HEK293 (cell line): ENCODE data around the gene SPTSSB.

Source experiments
- CTCF ChIA-PET: fragments of 350-600 bp; formaldehyde crosslinking; extraction: SDS; loops from one replicate; lab custom pipeline; 2021; ENCODE audit warnings: antibody characterized with exemption; lab: Yijun Ruan, JAX
- POLR2A ChIA-PET: fragments of 300-600 bp; formaldehyde crosslinking; extraction: SDS; loops from one replicate; lab custom pipeline; 2020; ENCODE audit warnings: antibody characterized with exemption, inconsistent platforms; lab: Yijun Ruan, JAX
- H3K27ac ChIP-seq: fragments of 200-500 bp; sonication (Bioruptor generic); 2 replicates; pipeline ENCODE4 v1.5.1; 2014; ENCODE audit warnings: low read depth, low read length, control low read depth, inconsistent platforms; ENCODE audit errors: extremely low read depth
- H3K36me3 ChIP-seq, 2 experiments: fragments of 200-500 bp in 1 of 2; sonication (Bioruptor generic) in 1 of 2; 1 replicate in 1 of 2; 2 replicates in 1 of 2; pipeline ENCODE4 v1.5.1; 2014 to 2017; ENCODE audit warnings: inconsistent platforms in 2 of 2, low read length in 2 of 2; ENCODE audit not compliant: control insufficient read depth in 2 of 2, insufficient read depth in 1 of 2
- H3K4me1 ChIP-seq: fragments of 200-500 bp; sonication (Bioruptor generic); 2 replicates; pipeline ENCODE4 v1.5.1; 2014; ENCODE audit warnings: mild to moderate bottlenecking, low read length, inconsistent platforms; ENCODE audit not compliant: control insufficient read depth, insufficient read depth
- H3K4me3 ChIP-seq: 2 replicates; pipeline ENCODE4 v1.5.1; 2011; ENCODE audit warnings: low read depth, mild to moderate bottlenecking, control low read depth, low read length, moderate library complexity
- H3K9me3 ChIP-seq: fragments of 200-500 bp; sonication (Bioruptor generic); 2 replicates; pipeline ENCODE4 v1.5.1; 2014; ENCODE audit warnings: low read depth, low read length, inconsistent platforms; ENCODE audit not compliant: control insufficient read depth, insufficient read depth
- CTCF ChIP-seq: fragments of 450-650 bp; formaldehyde crosslinking; IDR thresholded peaks from 2 replicates; pipeline ENCODE4 v1.5.1; 2016; ENCODE audit warnings: missing biosample characterization, missing genetic modification characterization
- EGR2 ChIP-seq: fragments of 450-650 bp; formaldehyde crosslinking; IDR thresholded peaks from 2 replicates; pipeline ENCODE4 v1.5.1; 2016; ENCODE audit warnings: low read depth, missing biosample characterization, missing genetic modification characterization
- GFI1B ChIP-seq: fragments of 450-650 bp; formaldehyde crosslinking; IDR thresholded peaks from 2 replicates; pipeline ENCODE4 v1.5.1; 2016; ENCODE audit warnings: missing biosample characterization, missing genetic modification characterization
- GLIS1 ChIP-seq: fragments of 450-650 bp; formaldehyde crosslinking; IDR thresholded peaks from 2 replicates; pipeline ENCODE4 v1.5.1; 2016; ENCODE audit warnings: missing biosample characterization, missing genetic modification characterization
- GLIS2 ChIP-seq: fragments of 450-650 bp; formaldehyde crosslinking; IDR thresholded peaks from 2 replicates; pipeline ENCODE4 v1.5.1; 2016; ENCODE audit warnings: missing biosample characterization, missing genetic modification characterization
- KLF8 ChIP-seq: fragments of 450-650 bp; formaldehyde crosslinking; IDR thresholded peaks from 2 replicates; pipeline ENCODE4 v1.5.1; 2016; ENCODE audit warnings: missing biosample characterization, missing genetic modification characterization
- KLF9 ChIP-seq: fragments of 450-650 bp; formaldehyde crosslinking; IDR thresholded peaks from 2 replicates; pipeline ENCODE4 v1.5.1; 2016; ENCODE audit warnings: missing biosample characterization, missing genetic modification characterization, low read depth
- MZF1 ChIP-seq: fragments of 450-650 bp; formaldehyde crosslinking; IDR thresholded peaks from 2 replicates; pipeline ENCODE4 v1.5.1; 2017; ENCODE audit warnings: missing biosample characterization, missing genetic modification characterization, borderline replicate concordance
- SCRT2 ChIP-seq: fragments of 450-650 bp; formaldehyde crosslinking; IDR thresholded peaks from 2 replicates; pipeline ENCODE4 v1.5.1; 2016; ENCODE audit warnings: missing biosample characterization, missing genetic modification characterization
- SP2 ChIP-seq: fragments of 450-650 bp; formaldehyde crosslinking; IDR thresholded peaks from 2 replicates; pipeline ENCODE4 v1.5.1; 2016; ENCODE audit warnings: missing biosample characterization, missing genetic modification characterization
- SP3 ChIP-seq: fragments of 450-650 bp; formaldehyde crosslinking; IDR thresholded peaks from 2 replicates; pipeline ENCODE4 v1.5.1; 2016; ENCODE audit warnings: missing biosample characterization, missing genetic modification characterization
- TSHZ1 ChIP-seq: fragments of 450-650 bp; formaldehyde crosslinking; IDR thresholded peaks from 2 replicates; pipeline ENCODE4 v1.5.1; 2016; ENCODE audit warnings: missing biosample characterization, missing genetic modification characterization, borderline replicate concordance
- ZBTB17 ChIP-seq: fragments of 450-650 bp; formaldehyde crosslinking; IDR thresholded peaks from 2 replicates; pipeline ENCODE4 v1.5.1; 2016; ENCODE audit warnings: missing biosample characterization, missing genetic modification characterization
- ZBTB20 ChIP-seq: fragments of 450-650 bp; formaldehyde crosslinking; IDR thresholded peaks from 2 replicates; pipeline ENCODE4 v1.5.1; 2016; ENCODE audit warnings: missing biosample characterization, missing genetic modification characterization
- ZBTB8A ChIP-seq: fragments of 450-650 bp; formaldehyde crosslinking; IDR thresholded peaks from 2 replicates; pipeline ENCODE4 v1.5.1; 2016; ENCODE audit warnings: missing biosample characterization, missing genetic modification characterization
- ZFHX2 ChIP-seq: fragments of 450-650 bp; formaldehyde crosslinking; conservative IDR thresholded peaks from 2 replicates; pipeline ENCODE4 v1.5.1; 2016; ENCODE audit warnings: missing biosample characterization, missing genetic modification characterization
- ZFP41 ChIP-seq: fragments of 450-650 bp; formaldehyde crosslinking; IDR thresholded peaks from 2 replicates; pipeline ENCODE4 v1.5.1; 2016; ENCODE audit warnings: missing biosample characterization, missing genetic modification characterization, borderline replicate concordance
- ZIC2 ChIP-seq: fragments of 450-650 bp; formaldehyde crosslinking; IDR thresholded peaks from 2 replicates; pipeline ENCODE4 v1.5.1; 2016; ENCODE audit warnings: missing biosample characterization, missing genetic modification characterization
- ZNF335 ChIP-seq: fragments of 450-650 bp; formaldehyde crosslinking; conservative IDR thresholded peaks from 2 replicates; pipeline ENCODE4 v1.5.1; 2016; ENCODE audit warnings: missing biosample characterization, missing genetic modification characterization
- ZNF366 ChIP-seq: fragments of 450-650 bp; formaldehyde crosslinking; conservative IDR thresholded peaks from 2 replicates; pipeline ENCODE4 v1.5.1; 2016; ENCODE audit warnings: missing biosample characterization, missing genetic modification characterization
- ZNF561 ChIP-seq: fragments of 450-650 bp; IDR thresholded peaks from 2 replicates; pipeline ENCODE4 v1.5.1; 2018; ENCODE audit warnings: missing biosample characterization, missing genetic modification characterization, borderline replicate concordance
- ZNF580 ChIP-seq: fragments of 450-650 bp; formaldehyde crosslinking; IDR thresholded peaks from 2 replicates; pipeline ENCODE4 v1.5.1; 2016; ENCODE audit warnings: missing biosample characterization, missing genetic modification characterization
- ZNF629 ChIP-seq: fragments of 450-650 bp; formaldehyde crosslinking; IDR thresholded peaks from 2 replicates; pipeline ENCODE4 v1.5.1; 2017; ENCODE audit warnings: missing biosample characterization, missing genetic modification characterization
- ZNF654 ChIP-seq: fragments of 450-650 bp; formaldehyde crosslinking; IDR thresholded peaks from 2 replicates; pipeline ENCODE4 v1.5.1; 2016; ENCODE audit warnings: low read depth, missing biosample characterization, missing genetic modification characterization
- ZNF660 ChIP-seq: fragments of 450-650 bp; IDR thresholded peaks from 2 replicates; pipeline ENCODE4 v1.5.1; 2018; ENCODE audit warnings: missing biosample characterization, mild to moderate bottlenecking, missing genetic modification characterization
- ZNF692 ChIP-seq: fragments of 450-650 bp; formaldehyde crosslinking; IDR thresholded peaks from 2 replicates; pipeline ENCODE4 v1.5.1; 2016; ENCODE audit warnings: missing biosample characterization, missing genetic modification characterization
- ZNF843 ChIP-seq: fragments of 450-650 bp; formaldehyde crosslinking; IDR thresholded peaks from 2 replicates; pipeline ENCODE4 v1.5.1; 2016; ENCODE audit warnings: missing biosample characterization, missing genetic modification characterization
- ZSCAN16 ChIP-seq: fragments of 450-650 bp; formaldehyde crosslinking; IDR thresholded peaks from 2 replicates; pipeline ENCODE4 v1.5.1; 2016; ENCODE audit warnings: missing biosample characterization, missing genetic modification characterization
- ZSCAN18 ChIP-seq: fragments of 450-650 bp; formaldehyde crosslinking; IDR thresholded peaks from 2 replicates; pipeline ENCODE4 v1.5.1; 2016; ENCODE audit warnings: missing biosample characterization, missing genetic modification characterization

The SPTSSB gene

GRCh38 chr3:161371441-161372320, at the start of gene SPTSSB:
SPTSSB (minus strand) TSS chr3:161371517; CDS start chr3:161346323, 25,194 bp downstream.
- no peaks in the 10 kb centered on the region for H3K9me3 ChIP-seq
- ChIA-PET CTCF (interaction anchor here (0.5 to 1.7 kb wide), 6 partner anchors 9 to 72 kb away, joined by 3 to 8 read pairs (median 3); no protein-coding TSS in a partner anchor), POLR2A (interaction anchor here (0.6 kb wide), 1 partner anchor 320 kb away, joined by 3 read pairs; no protein-coding TSS in a partner anchor)
- H3K36me3 ChIP-seq = no peaks in the 10 kb centered on the region
- H3K4me1 ChIP-seq = no peaks in the 10 kb centered on the region
- peak within 1 kb of the TSS; percentile 59 for H3K4me3 ChIP-seq
- H3K27ac ChIP-seq = peak within 1 kb of the TSS; percentile 2; the same call in 1 of the 2 replicates
- TF ChIP-seq EGR2 (tag by site-specific recombination) (peak; percentile 62), SP3 (tag by site-specific recombination) (peak; percentile 54), GLIS1 (tag by site-specific recombination) (0 out of 2 replicates have a peak, but pooled peaks have one; percentile 14), ZBTB17 (tag by site-specific recombination) (peak; percentile 79), ZFHX2 (tag by site-specific recombination) (peak; percentile 70; the same call in 1 of the 2 replicates), ZNF561 (peak; percentile 35; the same call in 1 of the 2 replicates), ZNF660 (peak; percentile 71; the same call in 1 of the 2 replicates), ZSCAN18 (no peak), ZNF654 (tag by site-specific recombination) (no peak), ZBTB20 (peak; percentile 82), SP2 (tag by site-specific recombination) (peak; percentile 84), KLF8 (tag by site-specific recombination) (0 out of 2 replicates have a peak, but pooled peaks have one; percentile 10), ZNF335 (tag by site-specific recombination) (peak; percentile 77), ZIC2 (tag by site-specific recombination) (0 out of 2 replicates have a peak, but pooled peaks have one; percentile 22), MZF1 (peak; percentile 34; the same call in 1 of the 2 replicates), GFI1B (0 out of 2 replicates have a peak, but pooled peaks have one; percentile 13), ZNF692 (tag by site-specific recombination) (0 out of 2 replicates have a peak, but pooled peaks have one; percentile 25), ZFP41 (no peak), ZNF366 (peak; percentile 31; the same call in 1 of the 2 replicates), ZNF843 (peak; percentile 13; the same call in 1 of the 2 replicates), TSHZ1 (tag by site-specific recombination) (no peak), GLIS2 (tag by site-specific recombination) (0 out of 2 replicates have a peak, but pooled peaks have one; percentile 15), SCRT2 (peak; percentile 50; the same call in 1 of the 2 replicates), KLF9 (tag by site-specific recombination) (no peak), ZBTB8A (tag by site-specific recombination) (peak; percentile 59; the same call in 1 of the 2 replicates), CTCF (tag by site-specific recombination) (peak; percentile 83), ZNF580 (tag by site-specific recombination) (no peak), ZNF629 (tag by site-specific recombination) (0 out of 2 replicates have a peak, but pooled peaks have one; percentile 8), ZSCAN16 (tag by site-specific recombination) (no peak)
